GM23338 (cell line): ENCODE data around the gene FAM25A. TPM values are rescaled to one million over a fixed set of nuclear protein-coding genes. Genes with fewer than 3 reads are reported as not detected.

Experiments used
- ATAC-seq: fragments of 200-7000 bp; cut with Tn5 transposase; 3 replicates; pipeline ENCODE4 v1.9.1; 2020
- DNase-seq: peaks from one replicate; pipeline ENCODE4 v3.0.0-alpha.2; 2015; ENCODE audit warnings: low spot score
- H2AFZ ChIP-seq: fragments of 200-600 bp; sonication (generic); 2 replicates; pipeline ENCODE4 v1.8.0; 2016; ENCODE audit warnings: antibody characterized with exemption, mild to moderate bottlenecking, moderate library complexity
- H3F3A ChIP-seq: fragments of 200-600 bp; sonication (generic); replicated peaks from 2 replicates; pipeline ENCODE4 v1.8.0; 2017; ENCODE audit warnings: antibody characterized with exemption, mixed run types, low read depth
- H3K27ac ChIP-seq: fragments of 200-600 bp; sonication (generic); 2 replicates; pipeline ENCODE4 v1.6.1; 2016; ENCODE audit warnings: low read depth
- H3K27me3 ChIP-seq: fragments of 200-600 bp; sonication (generic); 2 replicates; pipeline ENCODE4 v1.8.0; 2016; ENCODE audit warnings: mild to moderate bottlenecking, mixed run types, moderate library complexity; ENCODE audit not compliant: insufficient read depth
- H3K36me3 ChIP-seq: fragments of 200-600 bp; sonication (generic); 2 replicates; pipeline ENCODE4 v1.8.0; 2016; ENCODE audit warnings: mild to moderate bottlenecking; ENCODE audit not compliant: insufficient read depth
- H3K4me1 ChIP-seq: fragments of 200-600 bp; sonication (generic); 2 replicates; pipeline ENCODE4 v1.8.0; 2016; ENCODE audit warnings: mild to moderate bottlenecking, moderate library complexity; ENCODE audit not compliant: insufficient read depth
- H3K4me2 ChIP-seq: fragments of 200-600 bp; sonication (generic); 2 replicates; pipeline ENCODE4 v1.7.1; 2017; ENCODE audit warnings: mixed run types
- H3K4me3 ChIP-seq: fragments of 200-600 bp; sonication (generic); 2 replicates; pipeline ENCODE4 v1.6.1; 2016; ENCODE audit warnings: mixed run types
- H3K79me2 ChIP-seq: fragments of 200-600 bp; sonication (generic); replicated peaks from 2 replicates; pipeline ENCODE4 v1.8.0; 2017; ENCODE audit warnings: mild to moderate bottlenecking; ENCODE audit not compliant: insufficient read depth
- H3K9me2 ChIP-seq: fragments of 200-600 bp; sonication (generic); 2 replicates; pipeline ENCODE4 v1.8.0; 2017; ENCODE audit not compliant: insufficient read depth
- H4K20me1 ChIP-seq: fragments of 200-600 bp; sonication (generic); replicated peaks from 2 replicates; pipeline ENCODE4 v1.8.0; 2017; ENCODE audit warnings: mild to moderate bottlenecking; ENCODE audit not compliant: insufficient read depth
- H3K27ac Mint-ChIP-seq: 2 replicates; pipeline ENCODE4 v1.8.0; 2020; ENCODE audit warnings: inconsistent platforms, mild to moderate bottlenecking, moderate library complexity, mixed read lengths
- H3K27me3 Mint-ChIP-seq: 3 replicates; pipeline ENCODE4 v1.8.0; 2022; ENCODE audit warnings: low read depth, mild to moderate bottlenecking, moderate library complexity, mixed read lengths, inconsistent platforms; ENCODE audit not compliant: insufficient read depth, poor library complexity
- H3K36me3 Mint-ChIP-seq: 3 replicates; pipeline ENCODE4 v1.8.0; 2021; ENCODE audit warnings: low read depth, mild to moderate bottlenecking, inconsistent platforms, moderate library complexity, mixed read lengths
- H3K4me1 Mint-ChIP-seq: 3 replicates; pipeline ENCODE4 v1.8.0; 2020; ENCODE audit warnings: mild to moderate bottlenecking, inconsistent platforms, mixed read lengths
- H3K4me3 Mint-ChIP-seq: 3 replicates; pipeline ENCODE4 v1.8.0; 2021; ENCODE audit warnings: moderate library complexity, mild to moderate bottlenecking, inconsistent platforms, mixed read lengths
- H3K9me3 Mint-ChIP-seq: 3 replicates; pipeline ENCODE4 v1.8.0; 2020; ENCODE audit warnings: moderate library complexity, mild to moderate bottlenecking, inconsistent platforms, mixed read lengths
- CREB1 ChIP-seq: fragments of 250-450 bp; sonication (Bioruptor Pico); IDR thresholded peaks from 2 replicates; pipeline ENCODE4 v1.5.0; 2020; ENCODE audit warnings: low read depth, mild to moderate bottlenecking, moderate library complexity
- EZH2 ChIP-seq: fragments of 200-600 bp; sonication (generic); IDR thresholded peaks from one replicate; pipeline ENCODE4 v1.8.0; 2017; ENCODE audit warnings: antibody characterized with exemption, mild to moderate bottlenecking, low read depth; ENCODE audit not compliant: unreplicated experiment
- EZH2phosphoT487 ChIP-seq: fragments of 200-600 bp; sonication (generic); IDR thresholded peaks from one replicate; pipeline ENCODE4 v1.8.1; 2018; ENCODE audit warnings: antibody characterized with exemption; ENCODE audit not compliant: unreplicated experiment
- JUNB ChIP-seq: IDR thresholded peaks from one replicate; pipeline ENCODE4 v1.6.1; 2016; ENCODE audit warnings: antibody characterized with exemption; ENCODE audit not compliant: unreplicated experiment
- NANOG ChIP-seq: IDR thresholded peaks from 2 replicates; pipeline ENCODE4 v1.6.1; 2016; ENCODE audit warnings: antibody characterized with exemption, borderline replicate concordance
- POLR2AphosphoS5 ChIP-seq: IDR thresholded peaks from 2 replicates; pipeline ENCODE4 v1.6.1; 2016; ENCODE audit warnings: antibody characterized with exemption, low read depth
- STAT1 ChIP-seq: IDR thresholded peaks from one replicate; pipeline ENCODE4 v1.6.1; 2016; ENCODE audit warnings: antibody characterized with exemption; ENCODE audit not compliant: unreplicated experiment
- ZNF114 ChIP-seq: fragments of 250-450 bp; sonication (Bioruptor Pico); IDR thresholded peaks from 2 replicates; pipeline ENCODE4 v1.5.0; 2020; ENCODE audit warnings: mild to moderate bottlenecking, moderate library complexity
- ZNF331 ChIP-seq: fragments of 250-450 bp; sonication (Bioruptor Pico); IDR thresholded peaks from 2 replicates; pipeline ENCODE4 v1.5.0; 2020; ENCODE audit warnings: low read depth, mild to moderate bottlenecking, moderate library complexity
- polyA plus RNA-seq: library from polyadenylated mRNA; unstranded; fragments of >200 nt; fragmentation: Nextera tagmentation; extraction: Ambion mirVana; gene quantifications from 2 replicates; pipeline ENCODE4 v1.2.1, GENCODE V29; 2016
- total RNA-seq: library from RNA; depleted of rRNA; stranded (reverse); fragments of >200 nt; shearing (Covaris generic); gene quantifications from 2 replicates; pipeline ENCODE4 v1.2.3, GENCODE V29; 2014
- TF ChIP-seq, protein P1 (sequence below): IDR thresholded peaks from one replicate; pipeline ENCODE4 v1.6.1; 2018; ENCODE audit warnings: antibody characterized with exemption; ENCODE audit not compliant: unreplicated experiment
- TF ChIP-seq, protein P2 (sequence below): IDR thresholded peaks from 2 replicates; pipeline ENCODE4 v1.6.1; 2016; ENCODE audit warnings: antibody characterized with exemption
- TF ChIP-seq, protein P3 (sequence below), 2 experiments: fragments of 200-600 bp in 1 of 2; sonication (generic) in 1 of 2; conservative IDR thresholded peaks; 2 replicates each; pipeline versions ENCODE4 v1.5.1 to v1.6.1; 2016 to 2017; ENCODE audit warnings: antibody characterized with exemption in 2 of 2, low read depth in 2 of 2, mild to moderate bottlenecking in 2 of 2, moderate library complexity in 1 of 2
- TF ChIP-seq, protein P4 (sequence below): fragments of 250-450 bp; sonication (Bioruptor Pico); IDR thresholded peaks from 2 replicates; pipeline ENCODE4 v1.5.0; 2020; ENCODE audit warnings: mild to moderate bottlenecking, moderate library complexity

FAM25A gene
- total and polyA plus RNA-seq, 2 experiments from 2014 or later, result not detected

DNA sequence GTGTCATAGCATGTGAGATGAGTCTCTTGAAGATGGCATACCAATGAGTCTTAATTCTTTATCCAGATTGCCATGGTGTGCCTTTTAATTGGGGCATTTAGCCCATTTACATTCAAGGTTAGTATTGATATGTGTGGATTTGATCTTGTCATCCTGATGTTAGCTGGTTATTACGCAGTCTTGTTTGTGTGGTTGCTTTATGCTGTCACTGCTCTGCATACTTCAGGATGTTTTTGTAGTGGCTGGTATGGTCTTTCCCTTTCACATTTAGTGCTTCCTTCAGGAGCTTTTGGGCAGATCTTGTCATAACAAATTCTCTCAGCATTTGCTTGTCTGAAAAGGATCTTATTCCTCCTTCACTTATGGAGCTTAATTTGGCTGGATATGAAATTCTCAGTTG, 16.5 kb downstream of the FAM25A start:
- Histone ChIP-seq H2AFZ (no peak overlapping the region), H3K79me2 (no peaks in the 10 kb centered on the region), H3K4me2 (no peak overlapping the region), H3K27ac (no peak overlapping the region), H3K36me3 (no peaks in the 10 kb centered on the region; the same call in 1 of the 2 replicates), H3K9me2 (peaks cover 3% of the 10 kb centered on the region; the same call in 1 of the 2 replicates), H3K27me3 (no peaks in the 10 kb centered on the region), H3K4me1 (no peaks in the 10 kb centered on the region), H3K4me3 (no peak overlapping the region), H3F3A (no peaks in the 10 kb centered on the region), H4K20me1 (no peaks in the 10 kb centered on the region)
- TF ChIP-seq STAT1 (no peak), JUNB (no peak), ZNF331 (CRISPR knock-in tag) (no peak), EZH2phosphoT487 (no peak), EZH2 (no peak), ZNF114 (CRISPR knock-in tag) (no peak), NANOG (no peak), CREB1 (CRISPR knock-in tag) (no peak), POLR2AphosphoS5 (no peak)
- TF ChIP-seq, protein P1, sequence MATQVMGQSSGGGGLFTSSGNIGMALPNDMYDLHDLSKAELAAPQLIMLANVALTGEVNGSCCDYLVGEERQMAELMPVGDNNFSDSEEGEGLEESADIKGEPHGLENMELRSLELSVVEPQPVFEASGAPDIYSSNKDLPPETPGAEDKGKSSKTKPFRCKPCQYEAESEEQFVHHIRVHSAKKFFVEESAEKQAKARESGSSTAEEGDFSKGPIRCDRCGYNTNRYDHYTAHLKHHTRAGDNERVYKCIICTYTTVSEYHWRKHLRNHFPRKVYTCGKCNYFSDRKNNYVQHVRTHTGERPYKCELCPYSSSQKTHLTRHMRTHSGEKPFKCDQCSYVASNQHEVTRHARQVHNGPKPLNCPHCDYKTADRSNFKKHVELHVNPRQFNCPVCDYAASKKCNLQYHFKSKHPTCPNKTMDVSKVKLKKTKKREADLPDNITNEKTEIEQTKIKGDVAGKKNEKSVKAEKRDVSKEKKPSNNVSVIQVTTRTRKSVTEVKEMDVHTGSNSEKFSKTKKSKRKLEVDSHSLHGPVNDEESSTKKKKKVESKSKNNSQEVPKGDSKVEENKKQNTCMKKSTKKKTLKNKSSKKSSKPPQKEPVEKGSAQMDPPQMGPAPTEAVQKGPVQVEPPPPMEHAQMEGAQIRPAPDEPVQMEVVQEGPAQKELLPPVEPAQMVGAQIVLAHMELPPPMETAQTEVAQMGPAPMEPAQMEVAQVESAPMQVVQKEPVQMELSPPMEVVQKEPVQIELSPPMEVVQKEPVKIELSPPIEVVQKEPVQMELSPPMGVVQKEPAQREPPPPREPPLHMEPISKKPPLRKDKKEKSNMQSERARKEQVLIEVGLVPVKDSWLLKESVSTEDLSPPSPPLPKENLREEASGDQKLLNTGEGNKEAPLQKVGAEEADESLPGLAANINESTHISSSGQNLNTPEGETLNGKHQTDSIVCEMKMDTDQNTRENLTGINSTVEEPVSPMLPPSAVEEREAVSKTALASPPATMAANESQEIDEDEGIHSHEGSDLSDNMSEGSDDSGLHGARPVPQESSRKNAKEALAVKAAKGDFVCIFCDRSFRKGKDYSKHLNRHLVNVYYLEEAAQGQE, result no peak
- TF ChIP-seq, protein P2, sequence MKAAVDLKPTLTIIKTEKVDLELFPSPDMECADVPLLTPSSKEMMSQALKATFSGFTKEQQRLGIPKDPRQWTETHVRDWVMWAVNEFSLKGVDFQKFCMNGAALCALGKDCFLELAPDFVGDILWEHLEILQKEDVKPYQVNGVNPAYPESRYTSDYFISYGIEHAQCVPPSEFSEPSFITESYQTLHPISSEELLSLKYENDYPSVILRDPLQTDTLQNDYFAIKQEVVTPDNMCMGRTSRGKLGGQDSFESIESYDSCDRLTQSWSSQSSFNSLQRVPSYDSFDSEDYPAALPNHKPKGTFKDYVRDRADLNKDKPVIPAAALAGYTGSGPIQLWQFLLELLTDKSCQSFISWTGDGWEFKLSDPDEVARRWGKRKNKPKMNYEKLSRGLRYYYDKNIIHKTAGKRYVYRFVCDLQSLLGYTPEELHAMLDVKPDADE, result no peak
- TF ChIP-seq, protein P3, sequence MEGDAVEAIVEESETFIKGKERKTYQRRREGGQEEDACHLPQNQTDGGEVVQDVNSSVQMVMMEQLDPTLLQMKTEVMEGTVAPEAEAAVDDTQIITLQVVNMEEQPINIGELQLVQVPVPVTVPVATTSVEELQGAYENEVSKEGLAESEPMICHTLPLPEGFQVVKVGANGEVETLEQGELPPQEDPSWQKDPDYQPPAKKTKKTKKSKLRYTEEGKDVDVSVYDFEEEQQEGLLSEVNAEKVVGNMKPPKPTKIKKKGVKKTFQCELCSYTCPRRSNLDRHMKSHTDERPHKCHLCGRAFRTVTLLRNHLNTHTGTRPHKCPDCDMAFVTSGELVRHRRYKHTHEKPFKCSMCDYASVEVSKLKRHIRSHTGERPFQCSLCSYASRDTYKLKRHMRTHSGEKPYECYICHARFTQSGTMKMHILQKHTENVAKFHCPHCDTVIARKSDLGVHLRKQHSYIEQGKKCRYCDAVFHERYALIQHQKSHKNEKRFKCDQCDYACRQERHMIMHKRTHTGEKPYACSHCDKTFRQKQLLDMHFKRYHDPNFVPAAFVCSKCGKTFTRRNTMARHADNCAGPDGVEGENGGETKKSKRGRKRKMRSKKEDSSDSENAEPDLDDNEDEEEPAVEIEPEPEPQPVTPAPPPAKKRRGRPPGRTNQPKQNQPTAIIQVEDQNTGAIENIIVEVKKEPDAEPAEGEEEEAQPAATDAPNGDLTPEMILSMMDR (conservative IDR thresholded peaks at IDR 0.05; ENCODE audit: low read depth in 2 of 2), result no peak
- TF ChIP-seq, protein P4, sequence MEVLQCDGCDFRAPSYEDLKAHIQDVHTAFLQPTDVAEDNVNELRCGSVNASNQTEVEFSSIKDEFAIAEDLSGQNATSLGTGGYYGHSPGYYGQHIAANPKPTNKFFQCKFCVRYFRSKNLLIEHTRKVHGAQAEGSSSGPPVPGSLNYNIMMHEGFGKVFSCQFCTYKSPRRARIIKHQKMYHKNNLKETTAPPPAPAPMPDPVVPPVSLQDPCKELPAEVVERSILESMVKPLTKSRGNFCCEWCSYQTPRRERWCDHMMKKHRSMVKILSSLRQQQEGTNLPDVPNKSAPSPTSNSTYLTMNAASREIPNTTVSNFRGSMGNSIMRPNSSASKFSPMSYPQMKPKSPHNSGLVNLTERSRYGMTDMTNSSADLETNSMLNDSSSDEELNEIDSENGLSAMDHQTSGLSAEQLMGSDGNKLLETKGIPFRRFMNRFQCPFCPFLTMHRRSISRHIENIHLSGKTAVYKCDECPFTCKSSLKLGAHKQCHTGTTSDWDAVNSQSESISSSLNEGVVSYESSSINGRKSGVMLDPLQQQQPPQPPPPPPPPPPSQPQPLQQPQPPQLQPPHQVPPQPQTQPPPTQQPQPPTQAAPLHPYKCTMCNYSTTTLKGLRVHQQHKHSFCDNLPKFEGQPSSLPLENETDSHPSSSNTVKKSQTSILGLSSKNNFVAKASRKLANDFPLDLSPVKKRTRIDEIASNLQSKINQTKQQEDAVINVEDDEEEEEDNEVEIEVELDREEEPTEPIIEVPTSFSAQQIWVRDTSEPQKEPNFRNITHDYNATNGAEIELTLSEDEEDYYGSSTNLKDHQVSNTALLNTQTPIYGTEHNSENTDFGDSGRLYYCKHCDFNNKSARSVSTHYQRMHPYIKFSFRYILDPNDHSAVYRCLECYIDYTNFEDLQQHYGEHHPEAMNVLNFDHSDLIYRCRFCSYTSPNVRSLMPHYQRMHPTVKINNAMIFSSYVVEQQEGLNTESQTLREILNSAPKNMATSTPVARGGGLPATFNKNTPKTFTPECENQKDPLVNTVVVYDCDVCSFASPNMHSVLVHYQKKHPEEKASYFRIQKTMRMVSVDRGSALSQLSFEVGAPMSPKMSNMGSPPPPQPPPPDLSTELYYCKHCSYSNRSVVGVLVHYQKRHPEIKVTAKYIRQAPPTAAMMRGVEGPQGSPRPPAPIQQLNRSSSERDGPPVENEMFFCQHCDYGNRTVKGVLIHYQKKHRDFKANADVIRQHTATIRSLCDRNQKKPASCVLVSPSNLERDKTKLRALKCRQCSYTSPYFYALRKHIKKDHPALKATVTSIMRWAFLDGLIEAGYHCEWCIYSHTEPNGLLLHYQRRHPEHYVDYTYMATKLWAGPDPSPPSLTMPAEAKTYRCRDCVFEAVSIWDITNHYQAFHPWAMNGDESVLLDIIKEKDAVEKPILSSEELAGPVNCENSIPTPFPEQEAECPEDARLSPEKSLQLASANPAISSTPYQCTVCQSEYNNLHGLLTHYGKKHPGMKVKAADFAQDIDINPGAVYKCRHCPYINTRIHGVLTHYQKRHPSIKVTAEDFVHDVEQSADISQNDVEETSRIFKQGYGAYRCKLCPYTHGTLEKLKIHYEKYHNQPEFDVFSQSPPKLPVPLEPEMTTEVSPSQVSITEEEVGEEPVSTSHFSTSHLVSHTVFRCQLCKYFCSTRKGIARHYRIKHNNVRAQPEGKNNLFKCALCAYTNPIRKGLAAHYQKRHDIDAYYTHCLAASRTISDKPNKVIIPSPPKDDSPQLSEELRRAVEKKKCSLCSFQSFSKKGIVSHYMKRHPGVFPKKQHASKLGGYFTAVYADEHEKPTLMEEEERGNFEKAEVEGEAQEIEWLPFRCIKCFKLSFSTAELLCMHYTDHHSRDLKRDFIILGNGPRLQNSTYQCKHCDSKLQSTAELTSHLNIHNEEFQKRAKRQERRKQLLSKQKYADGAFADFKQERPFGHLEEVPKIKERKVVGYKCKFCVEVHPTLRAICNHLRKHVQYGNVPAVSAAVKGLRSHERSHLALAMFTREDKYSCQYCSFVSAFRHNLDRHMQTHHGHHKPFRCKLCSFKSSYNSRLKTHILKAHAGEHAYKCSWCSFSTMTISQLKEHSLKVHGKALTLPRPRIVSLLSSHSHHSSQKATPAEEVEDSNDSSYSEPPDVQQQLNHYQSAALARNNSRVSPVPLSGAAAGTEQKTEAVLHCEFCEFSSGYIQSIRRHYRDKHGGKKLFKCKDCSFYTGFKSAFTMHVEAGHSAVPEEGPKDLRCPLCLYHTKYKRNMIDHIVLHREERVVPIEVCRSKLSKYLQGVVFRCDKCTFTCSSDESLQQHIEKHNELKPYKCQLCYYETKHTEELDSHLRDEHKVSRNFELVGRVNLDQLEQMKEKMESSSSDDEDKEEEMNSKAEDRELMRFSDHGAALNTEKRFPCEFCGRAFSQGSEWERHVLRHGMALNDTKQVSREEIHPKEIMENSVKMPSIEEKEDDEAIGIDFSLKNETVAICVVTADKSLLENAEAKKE, result no peak
- H3K4me1 Mint-ChIP-seq, result no peaks in the 10 kb centered on the region
- H3K36me3 Mint-ChIP-seq, result peaks cover 6% of the 10 kb centered on the region; the same call in 2 of the 3 replicates
- H3K4me3 Mint-ChIP-seq, result no peak overlapping the region
- no peak overlapping the region for H3K27ac Mint-ChIP-seq
- H3K9me3 Mint-ChIP-seq, result peaks cover 19% of the 10 kb centered on the region
- peaks cover 9% of the 10 kb centered on the region for H3K27me3 Mint-ChIP-seq
- no peak for DNase-seq
- ATAC-seq, result no peak
